ENCODE measurements around the gene TEX19.
"Not testable (repeated sequence)": the region's sequence is repeated elsewhere in the genome, so short reads cannot be mapped to it uniquely, and the experiment has no call there.

The TEX19 gene

GRCh38 chr17:82380860-82381702, 22.0 kb downstream of the TEX19 start:
- DNase-seq, result no peak

GRCh38 chr17:82381703-82382009, 22.6 kb downstream of the TEX19 start:
- DNase-seq, result not testable (repeated sequence)

GRCh38 chr17:82382220-82382932, 23.3 kb downstream of the TEX19 start:
- not testable (repeated sequence) for DNase-seq

GRCh38 chr17:82382933-82383255, 23.8 kb downstream of the TEX19 start:
- no peak for DNase-seq

- no peak for DNase-seq
These were observed 24.4 kb downstream of the TEX19 start for GRCh38 chr17:82383411-82383810.

GRCh38 chr17:82384051-82384729, 25.1 kb downstream of the TEX19 start:
- DNase-seq, result no peak

- no peak for DNase-seq
These were observed 25.9 kb downstream of the TEX19 start for GRCh38 chr17:82384730-82385481.

GRCh38 chr17:82385559-82386254, 26.7 kb downstream of the TEX19 start:
- no peak for DNase-seq

- no peak for DNase-seq
These were observed 27.3 kb downstream of the TEX19 start for GRCh38 chr17:82386255-82386831.

GRCh38 chr17:82386881-82387704, 28.0 kb downstream of the TEX19 start:
- no peak for DNase-seq

GRCh38 chr17:82387705-82388106, 28.7 kb downstream of the TEX19 start:
- no peak for DNase-seq

GRCh38 chr17:82388223-82388921, 29.3 kb downstream of the TEX19 start:
- DNase-seq, result no peak

GRCh38 chr17:82388922-82389283, 29.9 kb downstream of the TEX19 start:
- DNase-seq, result no peak

GRCh38 chr17:82389379-82389778, 30.3 kb downstream of the TEX19 start:
- no peak for DNase-seq

- DNase-seq, result no peak
These were observed 31.2 kb downstream of the TEX19 start for GRCh38 chr17:82390015-82390859.

- DNase-seq, result no peak
These were observed 31.9 kb downstream of the TEX19 start for GRCh38 chr17:82390860-82391435.

GRCh38 chr17:82391496-82392066, 32.5 kb downstream of the TEX19 start:
- no peak for DNase-seq

- no peak for DNase-seq
These were observed 33.3 kb downstream of the TEX19 start for GRCh38 chr17:82392209-82392920.

Measured in stimulated activated CD4-positive, alpha-beta T cell treated with anti-CD3 and anti-CD28 coated beads, Interleukin-4, amount 100 ng/mL, for 24 hours (primary cell).